Endothelial cell of umbilical vein (primary cell): Measurements from ENCODE around the gene POLR3G. TPM values are rescaled to one million over a fixed set of nuclear protein-coding genes. Genes with fewer than 3 reads are reported as not detected.

Experiments
- BruUV-seq: library from RNA; stranded (reverse); fragments of 400-500 nt; replicated peaks from 2 replicates; lab custom pipeline; 2021; lab: Mats Ljungman, UMichigan
- CTCF ChIA-PET: fragments of 300-600, 350-600 bp; sonication (Branson Sonifier 250); formaldehyde crosslinking; loops from one replicate; lab custom pipeline; 2021; ENCODE audit warnings: antibody characterized with exemption, inconsistent platforms; lab: Charles Lee
- POLR2A ChIA-PET: fragments of 300-600, 350-600 bp; sonication (Branson Sonifier 250); formaldehyde crosslinking; loops from one replicate; lab custom pipeline; 2021; ENCODE audit warnings: antibody characterized with exemption, inconsistent platforms; lab: Charles Lee
- DNase-seq: peaks from one replicate; pipeline ENCODE4 v3.0.0-alpha.2; 2011; ENCODE audit warnings: low read depth, low spot score
- FAIRE-seq: peaks from 2 replicates; lab custom pipeline; 2011; peaks lifted over from hg19 to GRCh38; lab: Jason Lieb, UNC
- H2AFZ ChIP-seq: 2 replicates; pipeline ENCODE4 v1.6.0; 2012; ENCODE audit warnings: low read depth, low read length, control low read depth, inconsistent platforms
- H3K27ac ChIP-seq: 2 replicates; pipeline ENCODE4 v1.5.1; 2011; ENCODE audit warnings: low read depth, mild to moderate bottlenecking, control low read depth, low read length, moderate library complexity; ENCODE audit not compliant: insufficient read depth
- H3K27me3 ChIP-seq, 2 experiments: 2 replicates each; pipeline versions ENCODE4 v1.6.0 to v1.6.1; 2011; ENCODE audit warnings: low read length in 2 of 2, mixed read lengths in 1 of 2; ENCODE audit not compliant: control insufficient read depth in 2 of 2, insufficient read depth in 2 of 2
- H3K36me3 ChIP-seq, 2 experiments: 2 replicates in 1 of 2; 3 replicates in 1 of 2; pipeline ENCODE4 v1.5.1; 2011; ENCODE audit warnings: low read length in 2 of 2, mild to moderate bottlenecking in 1 of 2, moderate library complexity in 1 of 2; ENCODE audit not compliant: control insufficient read depth in 2 of 2, insufficient read depth in 2 of 2; ENCODE audit errors: extremely low read depth in 1 of 2
- H3K4me1 ChIP-seq: 3 replicates; pipeline ENCODE4 v1.5.1; 2011; ENCODE audit warnings: mild to moderate bottlenecking, low read length; ENCODE audit not compliant: control insufficient read depth, insufficient read depth; ENCODE audit errors: extremely low read depth
- H3K4me2 ChIP-seq: 2 replicates; pipeline ENCODE4 v1.6.1; 2011; ENCODE audit warnings: low read length, control low read depth, mixed read lengths; ENCODE audit not compliant: insufficient read depth
- H3K4me3 ChIP-seq, 3 experiments: fragments of 200-600 bp in 1 of 3; sonication (generic), shearing (Covaris generic) in 1 of 3; replicated peaks in 1 of 3; 2 replicates each; pipeline ENCODE4 v1.5.1; 2011 to 2016; ENCODE audit warnings: control low read depth in 3 of 3, low read length in 3 of 3, mild to moderate bottlenecking in 2 of 3, inconsistent platforms in 1 of 3, low read depth in 1 of 3, moderate library complexity in 1 of 3; ENCODE audit not compliant: insufficient read depth in 1 of 3
- H3K79me2 ChIP-seq: 2 replicates; pipeline ENCODE4 v1.6.0; 2012; ENCODE audit warnings: low read length, inconsistent platforms; ENCODE audit not compliant: control insufficient read depth, insufficient read depth
- H3K9ac ChIP-seq: replicated peaks from 2 replicates; pipeline ENCODE3; 2011; ENCODE audit warnings: low read length, control low read depth; ENCODE audit not compliant: insufficient read depth; ENCODE audit errors: extremely low read depth
- H3K9me1 ChIP-seq: replicated peaks from 3 replicates; pipeline ENCODE4 v1.6.0; 2011; ENCODE audit warnings: mild to moderate bottlenecking, low read length; ENCODE audit not compliant: control insufficient read depth, insufficient read depth; ENCODE audit errors: extremely low read depth
- H3K9me3 ChIP-seq: replicated peaks from 2 replicates; pipeline ENCODE4 v1.5.1; 2012; ENCODE audit warnings: low read length, inconsistent platforms; ENCODE audit not compliant: control insufficient read depth, insufficient read depth
- H4K20me1 ChIP-seq: replicated peaks from 2 replicates; pipeline ENCODE3; 2011; ENCODE audit warnings: mild to moderate bottlenecking, low read length; ENCODE audit not compliant: control insufficient read depth, insufficient read depth; ENCODE audit errors: extremely low read depth
- CTCF ChIP-seq, 2 donors: IDR thresholded peaks; 1 replicate in 1 of 2; 2 replicates in 1 of 2; pipeline ENCODE4 v1.5.1; 2011; ENCODE audit warnings: low read length in 2 of 2, mild to moderate bottlenecking in 2 of 2, moderate library complexity in 2 of 2, control low read depth in 1 of 2, inconsistent platforms in 1 of 2, low read depth in 1 of 2; ENCODE audit not compliant: insufficient read depth in 1 of 2; ENCODE audit errors: extremely low read depth in 1 of 2
- EZH2 ChIP-seq: IDR thresholded peaks from 2 replicates; pipeline ENCODE4 v1.6.1; 2012; ENCODE audit warnings: borderline replicate concordance, low read depth, mild to moderate bottlenecking, moderate library complexity, low read length, inconsistent platforms; ENCODE audit not compliant: severe bottlenecking
- FOS ChIP-seq: IDR thresholded peaks from 2 replicates; pipeline ENCODE4 v1.6.1; 2011; ENCODE audit warnings: mild to moderate bottlenecking, low read length, moderate library complexity, borderline replicate concordance; ENCODE audit not compliant: insufficient read depth
- GATA2 ChIP-seq: IDR thresholded peaks from 2 replicates; pipeline ENCODE4 v1.7.0; 2011; ENCODE audit warnings: low read depth, mild to moderate bottlenecking, moderate library complexity, mixed read lengths, low read length; ENCODE audit not compliant: insufficient read length, insufficient read depth
- JUN ChIP-seq: IDR thresholded peaks from 2 replicates; pipeline ENCODE4 v1.6.1; 2011; ENCODE audit warnings: borderline replicate concordance, low read depth; ENCODE audit not compliant: insufficient read length, insufficient read depth
- MYC ChIP-seq: IDR thresholded peaks from one replicate; pipeline ENCODE4 v1.6.1; 2011; ENCODE audit warnings: mild to moderate bottlenecking, low read depth, low read length
- POLR2A ChIP-seq: IDR thresholded peaks from 2 replicates; pipeline ENCODE4 v1.6.1; 2012; ENCODE audit warnings: low read depth, mild to moderate bottlenecking, control low read depth, low read length
- POLR2AphosphoS5 ChIP-seq: IDR thresholded peaks from 2 replicates; pipeline ENCODE4 v1.6.1; 2012; ENCODE audit warnings: low read depth, mild to moderate bottlenecking, control low read depth, low read length, moderate library complexity; ENCODE audit not compliant: insufficient read depth
- dilution Hi-C: fragments of 300-500 bp; cut with MboI; formaldehyde crosslinking; loops from one replicate; pipeline ENCODE4 v1.15.0; 2019; ENCODE audit warnings: low sequenced_read_pairs; ENCODE audit not compliant: extremely low pct_ligation_motif_present
- intact Hi-C: fragments of 100-400 bp; cut with micrococcal nuclease; formaldehyde crosslinking; loops from one replicate; pipeline ENCODE4 v1.10.0; 2022
- polyA plus RNA-seq, 4 experiments: library from polyadenylated mRNA; depleted of rRNA in 3 of 4; stranded (reverse) in 3 of 4; unstranded in 1 of 4; fragments of >200 nt; gene quantifications; 2 replicates each; pipeline versions ENCODE4 v1.2.1 to v1.2.3, GENCODE V29; 2011 to 2012; ENCODE audit warnings: missing spikeins in 1 of 4
- total RNA-seq: library from RNA; stranded (reverse); gene quantifications from 2 replicates; pipeline ENCODE4 v1.2.3, GENCODE V29; 2021
- TF ChIP-seq, protein P1 (sequence below): IDR thresholded peaks from 2 replicates; pipeline ENCODE4 v1.6.1; 2011; ENCODE audit not compliant: insufficient read depth, insufficient read length

The POLR3G gene
- total and polyA plus RNA-seq, 2 donors (not counting 3 experiments of a cell fraction or from before 2014, with no cell fraction given): 15.0 to 15.7 TPM

DNA sequence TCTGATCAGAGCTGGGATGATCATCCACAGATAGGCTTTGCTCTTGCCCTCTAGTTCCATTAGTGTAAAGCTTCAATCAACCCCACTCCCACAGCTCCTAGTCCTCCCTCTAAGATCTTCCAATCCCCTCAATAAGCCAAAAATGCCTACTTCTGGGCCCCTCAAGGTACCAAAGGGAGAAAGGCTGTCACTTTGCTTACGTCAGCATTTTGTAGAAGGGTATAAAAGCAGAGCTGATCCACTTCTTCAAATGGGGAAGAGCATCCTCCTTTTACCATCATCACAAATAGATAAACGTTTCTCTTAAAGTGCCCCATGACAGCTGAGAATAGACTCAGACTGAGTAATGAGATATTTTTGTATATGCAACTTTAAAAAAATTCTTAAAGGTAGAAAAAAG is 70.8 kb downstream of the POLR3G start:
- no peaks in the 10 kb centered on the region for H3K4me1 ChIP-seq
- CTCF ChIA-PET: interaction anchor here (1.7 kb wide), 1 partner anchor 106 kb away, joined by 4 read pairs; no protein-coding TSS in a partner anchor
- no peaks in the 10 kb centered on the region for H3K79me2 ChIP-seq
- H3K9me3 ChIP-seq: no peaks in the 10 kb centered on the region
- no peaks in the 10 kb centered on the region for H3K9me1 ChIP-seq
- H3K4me3 ChIP-seq: no peak overlapping the region
- no peak for FAIRE-seq
- no peak overlapping the region for H3K9ac ChIP-seq
- no peaks in the 10 kb centered on the region for H3K36me3 ChIP-seq
- POLR2A ChIA-PET: no interaction called here
- H3K27ac ChIP-seq: no peak overlapping the region
- peaks cover 11 to 17% of the 10 kb centered on the region in 2 experiments for H3K27me3 ChIP-seq
- DNase-seq: no peak
- BruUV-seq: no TSS peak
- H2AFZ ChIP-seq: no peak overlapping the region
- intact Hi-C loops: no loop called here
- dilution Hi-C loops: no loop called here
- no peak for TF ChIP-seq JUN
- no peaks in the 10 kb centered on the region for H4K20me1 ChIP-seq
- H3K4me2 ChIP-seq: no peak overlapping the region

- H3K4me2 ChIP-seq: no peak overlapping the region
- no peaks in the 10 kb centered on the region for H3K79me2 ChIP-seq
- no peak overlapping the region for H3K9ac ChIP-seq
- TF ChIP-seq FOS: no peak
- TF ChIP-seq JUN: no peak
- no peak for TF ChIP-seq MYC
- TF ChIP-seq POLR2AphosphoS5: no peak
- TF ChIP-seq CTCF (IDR thresholded peaks at IDR 0.05; ENCODE audit: extremely low read depth in 1 of 2, insufficient read depth in 1 of 2, low read depth in 1 of 2, low read length in 2 of 2): no peak
- TF ChIP-seq EZH2: no peak
- TF ChIP-seq GATA2: no peak
- TF ChIP-seq POLR2A: no peak
- TF ChIP-seq, protein P1, sequence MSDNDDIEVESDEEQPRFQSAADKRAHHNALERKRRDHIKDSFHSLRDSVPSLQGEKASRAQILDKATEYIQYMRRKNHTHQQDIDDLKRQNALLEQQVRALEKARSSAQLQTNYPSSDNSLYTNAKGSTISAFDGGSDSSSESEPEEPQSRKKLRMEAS: no peak
- H3K9me3 ChIP-seq: no peaks in the 10 kb centered on the region
- peaks cover 7 to 17% of the 10 kb centered on the region in 2 experiments for H3K27me3 ChIP-seq
- no peaks in the 10 kb centered on the region for H3K4me1 ChIP-seq
- dilution Hi-C loops: no loop called here
- no peak for DNase-seq
- ChIA-PET POLR2A (no interaction called here), CTCF (interaction anchor here (1.7 kb wide), 1 partner anchor 107 kb away, joined by 4 read pairs; no protein-coding TSS in a partner anchor)
- no peaks in the 10 kb centered on the region for H4K20me1 ChIP-seq
- intact Hi-C loops: no loop called here
- no peak overlapping the region for H2AFZ ChIP-seq
- H3K9me1 ChIP-seq: no peaks in the 10 kb centered on the region
- BruUV-seq: no TSS peak
- no peaks in the 10 kb centered on the region for H3K36me3 ChIP-seq
- H3K27ac ChIP-seq: no peak overlapping the region
- FAIRE-seq: no peak
- no peak overlapping the region for H3K4me3 ChIP-seq
Measured at GRCh38 chr5:90546216-90546837, 71.7 kb downstream of the POLR3G start.
